PC-9 (cell line): ENCODE data around the gene KLK11.

ENCODE experiments used
- EZH2 ChIP-seq: fragments of 200-600 bp; sonication (generic); IDR thresholded peaks from 2 replicates; pipeline ENCODE4 v1.8.0; 2017; ENCODE audit warnings: antibody characterized with exemption, low read depth
- TF ChIP-seq, protein P1 (sequence below): fragments of 200-600 bp; sonication (generic); conservative IDR thresholded peaks from 2 replicates; pipeline ENCODE4 v1.6.1; 2017; ENCODE audit warnings: mixed run types, antibody characterized with exemption, mild to moderate bottlenecking, moderate library complexity

DNA sequence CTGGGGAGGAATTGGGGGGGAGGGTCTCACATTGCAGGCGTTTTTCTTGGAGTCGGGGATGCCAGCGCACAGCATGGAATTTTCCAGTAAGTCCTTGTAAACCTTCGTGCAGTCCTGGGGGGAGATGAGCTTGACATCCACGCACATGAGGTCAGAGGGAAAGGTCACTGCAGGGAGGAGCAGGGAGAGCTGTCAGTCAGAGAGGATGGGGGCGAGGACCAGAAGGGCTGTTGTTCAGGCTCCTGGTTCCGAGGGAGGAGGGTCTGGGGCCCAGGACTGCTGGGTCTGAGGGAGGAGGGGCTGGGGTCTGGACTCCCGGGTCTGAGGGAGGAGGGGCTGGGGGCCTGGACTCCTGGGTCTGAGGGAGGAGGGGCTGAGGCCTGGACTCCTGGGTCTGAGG, 46.7 kb downstream of the KLK11 start:
- TF ChIP-seq, protein P1, sequence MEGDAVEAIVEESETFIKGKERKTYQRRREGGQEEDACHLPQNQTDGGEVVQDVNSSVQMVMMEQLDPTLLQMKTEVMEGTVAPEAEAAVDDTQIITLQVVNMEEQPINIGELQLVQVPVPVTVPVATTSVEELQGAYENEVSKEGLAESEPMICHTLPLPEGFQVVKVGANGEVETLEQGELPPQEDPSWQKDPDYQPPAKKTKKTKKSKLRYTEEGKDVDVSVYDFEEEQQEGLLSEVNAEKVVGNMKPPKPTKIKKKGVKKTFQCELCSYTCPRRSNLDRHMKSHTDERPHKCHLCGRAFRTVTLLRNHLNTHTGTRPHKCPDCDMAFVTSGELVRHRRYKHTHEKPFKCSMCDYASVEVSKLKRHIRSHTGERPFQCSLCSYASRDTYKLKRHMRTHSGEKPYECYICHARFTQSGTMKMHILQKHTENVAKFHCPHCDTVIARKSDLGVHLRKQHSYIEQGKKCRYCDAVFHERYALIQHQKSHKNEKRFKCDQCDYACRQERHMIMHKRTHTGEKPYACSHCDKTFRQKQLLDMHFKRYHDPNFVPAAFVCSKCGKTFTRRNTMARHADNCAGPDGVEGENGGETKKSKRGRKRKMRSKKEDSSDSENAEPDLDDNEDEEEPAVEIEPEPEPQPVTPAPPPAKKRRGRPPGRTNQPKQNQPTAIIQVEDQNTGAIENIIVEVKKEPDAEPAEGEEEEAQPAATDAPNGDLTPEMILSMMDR: no peak
- no peak for TF ChIP-seq EZH2
